CD4-positive, alpha-beta memory T cell (primary cell): ENCODE measurements around the gene RTL10. TPM values are rescaled to one million over a fixed set of nuclear protein-coding genes. Genes with fewer than 3 reads are reported as not detected.

Experiments
- CTCF ChIA-PET: fragments of 350-600 bp; sonication (Branson Sonifier 250); formaldehyde crosslinking; loops from one replicate; lab custom pipeline; 2021; ENCODE audit warnings: inconsistent platforms; ENCODE audit not compliant: partially characterized antibody; lab: Charles Lee
- POLR2A ChIA-PET: fragments of 350-600 bp; sonication (Branson Sonifier 250); formaldehyde crosslinking; loops from one replicate; lab custom pipeline; 2021; ENCODE audit not compliant: partially characterized antibody; lab: Charles Lee
- DNase-seq, 5 donors: peaks; one replicate each; pipeline versions ENCODE4 v3.0.0 to v3.0.0-alpha.2; 2020 to 2022; ENCODE audit warnings: mixed read lengths in 1 of 5
- H3K27ac ChIP-seq: one replicate; pipeline ENCODE4 v1.7.0; 2013; ENCODE audit warnings: low read depth, low read length
- H3K27me3 ChIP-seq: 2 replicates; pipeline ENCODE4 v1.7.0; 2013; ENCODE audit warnings: mild to moderate bottlenecking, low read length, moderate library complexity; ENCODE audit not compliant: insufficient read depth
- H3K36me3 ChIP-seq: 2 replicates; pipeline ENCODE4 v1.7.0; 2013; ENCODE audit warnings: mild to moderate bottlenecking, low read length, moderate library complexity; ENCODE audit not compliant: insufficient read depth
- H3K4me1 ChIP-seq: 2 replicates; pipeline ENCODE4 v1.7.0; 2013; ENCODE audit warnings: mild to moderate bottlenecking, low read length, moderate library complexity; ENCODE audit not compliant: insufficient read depth
- H3K4me3 ChIP-seq, 2 donors: one replicate each; pipeline ENCODE4 v1.7.0; 2013; ENCODE audit warnings: low read length in 2 of 2, mild to moderate bottlenecking in 1 of 2
- H3K9me3 ChIP-seq, 2 donors: one replicate each; pipeline ENCODE4 v1.7.0; 2013; ENCODE audit warnings: low read length in 2 of 2, control low read depth in 1 of 2; ENCODE audit not compliant: control insufficient read depth in 1 of 2
- H3K27ac Mint-ChIP-seq, 7 donors: one replicate each; pipeline ENCODE4 v1.8.0; 2020 to 2021; ENCODE audit warnings: mixed read lengths in 7 of 7, mild to moderate bottlenecking in 6 of 7, inconsistent platforms in 3 of 7, moderate library complexity in 3 of 7
- H3K27me3 Mint-ChIP-seq, 2 donors: one replicate each; pipeline ENCODE4 v1.8.0; 2020 to 2021; ENCODE audit warnings: mixed read lengths in 2 of 2
- H3K36me3 Mint-ChIP-seq, 2 donors: one replicate each; pipeline ENCODE4 v1.8.0; 2020 to 2021; ENCODE audit warnings: mixed read lengths in 2 of 2, inconsistent platforms in 1 of 2, mild to moderate bottlenecking in 1 of 2
- H3K4me1 Mint-ChIP-seq, 4 donors: one replicate each; pipeline ENCODE4 v1.8.0; 2020 to 2021; ENCODE audit warnings: mixed read lengths in 4 of 4, mild to moderate bottlenecking in 1 of 4
- H3K4me3 Mint-ChIP-seq, 8 donors: one replicate each; pipeline ENCODE4 v1.8.0; 2020 to 2021; ENCODE audit warnings: mixed read lengths in 8 of 8, mild to moderate bottlenecking in 7 of 8, moderate library complexity in 6 of 8, inconsistent platforms in 3 of 8
- H3K9me3 Mint-ChIP-seq, 8 donors: one replicate each; pipeline ENCODE4 v1.8.0; 2020 to 2021; ENCODE audit warnings: mixed read lengths in 8 of 8, mild to moderate bottlenecking in 5 of 8, inconsistent platforms in 3 of 8, moderate library complexity in 1 of 8
- intact Hi-C: fragments of 100-400 bp; cut with micrococcal nuclease; formaldehyde crosslinking; loops from one replicate; pipeline ENCODE4 v1.15.1; 2023
- polyA plus RNA-seq, 2 donors: library from polyadenylated mRNA; unstranded; fragments of 300-500 nt; fragmentation: Illumina TruSeq; gene quantifications; one replicate each; pipeline ENCODE4 v1.2.3, GENCODE V29; 2021
- total RNA-seq, 2 experiments: library from RNA; stranded (reverse); gene quantifications; one replicate each; pipeline ENCODE4 v1.2.3, GENCODE V29; 2021

RTL10 gene
- total and polyA plus RNA-seq, 4 experiments from 2014 or later = 4.3 to 27.6 (median 20.0) TPM

GRCh38 chr22:19815093-19815822, 39.4 kb downstream of the RTL10 start:
- ChIA-PET POLR2A (no interaction called here), CTCF (interaction anchor here (1.1 kb wide), 1 partner anchor 85 kb away, joined by 3 read pairs; no protein-coding TSS in a partner anchor)
- H3K4me3 ChIP-seq = no peak overlapping the region
- intact Hi-C loops = no loop called here
- Mint-ChIP-seq H3K27me3 (no peaks in the 10 kb centered on the region), H3K4me3 (no peak overlapping the region), H3K27ac (no peak overlapping the region), H3K9me3 (no peaks in the 10 kb centered on the region), H3K4me1 (peaks cover 0 to 10% (median under 1%) of the 10 kb centered on the region in 4 donors), H3K36me3 (peaks cover 10 to 16% of the 10 kb centered on the region in 2 donors)
- H3K9me3 ChIP-seq = no peaks in the 10 kb centered on the region
- no peak overlapping the region for H3K27ac ChIP-seq
- no peak for DNase-seq
- H3K27me3 ChIP-seq = no peaks in the 10 kb centered on the region
- H3K4me1 ChIP-seq = peaks cover 6% of the 10 kb centered on the region
- peaks cover 3% of the 10 kb centered on the region for H3K36me3 ChIP-seq

GRCh38 chr22:19814428-19814827, 40.2 kb downstream of the RTL10 start:
- Histone ChIP-seq H3K36me3 (no peaks in the 10 kb centered on the region), H3K27ac (no peak overlapping the region), H3K27me3 (no peaks in the 10 kb centered on the region), H3K4me3 (no peak overlapping the region), H3K4me1 (peaks cover 6% of the 10 kb centered on the region), H3K9me3 (no peaks in the 10 kb centered on the region)
- no peak overlapping the region for H3K27ac Mint-ChIP-seq
- ChIA-PET POLR2A (no interaction called here), CTCF (interaction anchor here (1.1 kb wide), 1 partner anchor 84 kb away, joined by 3 read pairs; no protein-coding TSS in a partner anchor)
- peaks cover 0 to 10% (median under 1%) of the 10 kb centered on the region in 4 donors for H3K4me1 Mint-ChIP-seq
- intact Hi-C loops = no loop called here
- no peaks in the 10 kb centered on the region for H3K9me3 Mint-ChIP-seq
- no peaks in the 10 kb centered on the region for H3K27me3 Mint-ChIP-seq
- no peak for DNase-seq
- H3K4me3 Mint-ChIP-seq = no peak overlapping the region
- H3K36me3 Mint-ChIP-seq = peaks cover 8 to 16% of the 10 kb centered on the region in 2 donors

GRCh38 chr22:19812910-19813309, 41.8 kb downstream of the RTL10 start:
- Histone ChIP-seq H3K27me3 (no peaks in the 10 kb centered on the region), H3K36me3 (no peaks in the 10 kb centered on the region), H3K27ac (no peak overlapping the region), H3K9me3 (no peaks in the 10 kb centered on the region), H3K4me1 (peaks cover 6% of the 10 kb centered on the region), H3K4me3 (no peak overlapping the region)
- intact Hi-C loops = no loop called here
- H3K36me3 Mint-ChIP-seq = peaks cover 8 to 16% of the 10 kb centered on the region in 2 donors
- POLR2A ChIA-PET = no interaction called here
- H3K9me3 Mint-ChIP-seq = no peaks in the 10 kb centered on the region
- H3K27ac Mint-ChIP-seq = peak overlapping the region in 1 of 7 donors; percentile 72
- no peaks in the 10 kb centered on the region for H3K27me3 Mint-ChIP-seq
- DNase-seq = no peak
- CTCF ChIA-PET = no interaction called here
- H3K4me3 Mint-ChIP-seq = no peak overlapping the region
- H3K4me1 Mint-ChIP-seq = peaks cover 0 to 10% (median under 1%) of the 10 kb centered on the region in 4 donors

- CTCF ChIA-PET = interaction anchor here (2.2 kb wide), 1 partner anchor 82 kb away, joined by 6 read pairs; no protein-coding TSS in a partner anchor
- Histone ChIP-seq H3K27me3 (no peaks in the 10 kb centered on the region), H3K27ac (no peak overlapping the region), H3K4me3 (no peak overlapping the region), H3K36me3 (no peaks in the 10 kb centered on the region), H3K9me3 (no peaks in the 10 kb centered on the region), H3K4me1 (peaks cover 11% of the 10 kb centered on the region)
- peaks cover 11 to 16% of the 10 kb centered on the region in 2 donors for H3K36me3 Mint-ChIP-seq
- POLR2A ChIA-PET = interaction anchor here (1.5 kb wide), 1 partner anchor 43 kb away, joined by 4 read pairs; the partner anchor contains the start of genes GNB1L and RTL10
- H3K27ac Mint-ChIP-seq = no peak overlapping the region
- H3K27me3 Mint-ChIP-seq = no peaks in the 10 kb centered on the region
- intact Hi-C loops = no loop called here
- DNase-seq = no peak
- H3K4me3 Mint-ChIP-seq = no peak overlapping the region
- H3K9me3 Mint-ChIP-seq = no peaks in the 10 kb centered on the region
- H3K4me1 Mint-ChIP-seq = peaks cover 0 to 10% (median under 1%) of the 10 kb centered on the region in 4 donors
Measured at GRCh38 chr22:19811811-19812771, 42.6 kb downstream of the RTL10 start.

- Histone ChIP-seq H3K27me3 (no peaks in the 10 kb centered on the region), H3K4me1 (peaks cover 19% of the 10 kb centered on the region), H3K9me3 (no peaks in the 10 kb centered on the region), H3K4me3 (no peak overlapping the region), H3K27ac (no peak overlapping the region), H3K36me3 (peaks cover 2% of the 10 kb centered on the region)
- peaks cover 0 to 10% (median under 1%) of the 10 kb centered on the region in 4 donors for H3K4me1 Mint-ChIP-seq
- peak overlapping the region in 2 of 7 donors; percentile 13 to 16 for H3K27ac Mint-ChIP-seq
- H3K27me3 Mint-ChIP-seq = no peaks in the 10 kb centered on the region
- no peaks in the 10 kb centered on the region for H3K9me3 Mint-ChIP-seq
- ChIA-PET CTCF (interaction anchor here (2.2 kb wide), 1 partner anchor 81 kb away, joined by 6 read pairs; no protein-coding TSS in a partner anchor), POLR2A (interaction anchor here (1.0 to 1.5 kb wide), 2 partner anchors 13 to 44 kb away, joined by 3 to 4 read pairs; partner anchors contain the start of genes GNB1L and RTL10)
- intact Hi-C loops = no loop called here
- peaks cover 11 to 15% of the 10 kb centered on the region in 2 donors for H3K36me3 Mint-ChIP-seq
- H3K4me3 Mint-ChIP-seq = no peak overlapping the region
- DNase-seq = no peak
Measured at GRCh38 chr22:19811211-19811621, 43.5 kb downstream of the RTL10 start.

GRCh38 chr22:19810381-19811201, 44.1 kb downstream of the RTL10 start:
- Histone ChIP-seq H3K27me3 (no peaks in the 10 kb centered on the region), H3K9me3 (no peaks in the 10 kb centered on the region), H3K4me3 (no peak overlapping the region), H3K36me3 (peaks cover 6% of the 10 kb centered on the region), H3K27ac (no peak overlapping the region), H3K4me1 (peaks cover 19% of the 10 kb centered on the region)
- Mint-ChIP-seq H3K27ac (peak overlapping the region in 1 of 7 donors; percentile 13), H3K4me3 (no peak overlapping the region), H3K27me3 (no peaks in the 10 kb centered on the region), H3K9me3 (no peaks in the 10 kb centered on the region), H3K4me1 (peaks cover 0 to 10% (median 0%) of the 10 kb centered on the region in 4 donors), H3K36me3 (peaks cover 12 to 15% of the 10 kb centered on the region in 2 donors)
- ChIA-PET POLR2A (interaction anchor here (1.0 to 1.5 kb wide), 2 partner anchors 12 to 44 kb away, joined by 3 to 4 read pairs; partner anchors contain the start of genes GNB1L and RTL10), CTCF (interaction anchor here (2.2 kb wide), 1 partner anchor 80 kb away, joined by 6 read pairs; no protein-coding TSS in a partner anchor)
- intact Hi-C loops = no loop called here
- DNase-seq = peak in 2 of 5 donors; percentile 5 to 12
